H4 (cell line): ENCODE data around the gene ATP9A. TPM values are rescaled to one million over a fixed set of nuclear protein-coding genes. Genes with fewer than 3 reads are reported as not detected.
"Not testable (repeated sequence)": the region's sequence is repeated elsewhere in the genome, so short reads cannot be mapped to it uniquely, and the experiment has no call there.

Source experiments
- DNase-seq: peaks from one replicate; pipeline ENCODE4 v3.0.0-alpha.2; 2015; ENCODE audit warnings: low spot score
- total RNA-seq: library from RNA; depleted of rRNA; stranded (reverse); fragments of >200 nt; shearing (Covaris generic); gene quantifications from 2 replicates; pipeline ENCODE4 v1.2.3, GENCODE V29; 2014; rRNA removed

The ATP9A gene, protein sequence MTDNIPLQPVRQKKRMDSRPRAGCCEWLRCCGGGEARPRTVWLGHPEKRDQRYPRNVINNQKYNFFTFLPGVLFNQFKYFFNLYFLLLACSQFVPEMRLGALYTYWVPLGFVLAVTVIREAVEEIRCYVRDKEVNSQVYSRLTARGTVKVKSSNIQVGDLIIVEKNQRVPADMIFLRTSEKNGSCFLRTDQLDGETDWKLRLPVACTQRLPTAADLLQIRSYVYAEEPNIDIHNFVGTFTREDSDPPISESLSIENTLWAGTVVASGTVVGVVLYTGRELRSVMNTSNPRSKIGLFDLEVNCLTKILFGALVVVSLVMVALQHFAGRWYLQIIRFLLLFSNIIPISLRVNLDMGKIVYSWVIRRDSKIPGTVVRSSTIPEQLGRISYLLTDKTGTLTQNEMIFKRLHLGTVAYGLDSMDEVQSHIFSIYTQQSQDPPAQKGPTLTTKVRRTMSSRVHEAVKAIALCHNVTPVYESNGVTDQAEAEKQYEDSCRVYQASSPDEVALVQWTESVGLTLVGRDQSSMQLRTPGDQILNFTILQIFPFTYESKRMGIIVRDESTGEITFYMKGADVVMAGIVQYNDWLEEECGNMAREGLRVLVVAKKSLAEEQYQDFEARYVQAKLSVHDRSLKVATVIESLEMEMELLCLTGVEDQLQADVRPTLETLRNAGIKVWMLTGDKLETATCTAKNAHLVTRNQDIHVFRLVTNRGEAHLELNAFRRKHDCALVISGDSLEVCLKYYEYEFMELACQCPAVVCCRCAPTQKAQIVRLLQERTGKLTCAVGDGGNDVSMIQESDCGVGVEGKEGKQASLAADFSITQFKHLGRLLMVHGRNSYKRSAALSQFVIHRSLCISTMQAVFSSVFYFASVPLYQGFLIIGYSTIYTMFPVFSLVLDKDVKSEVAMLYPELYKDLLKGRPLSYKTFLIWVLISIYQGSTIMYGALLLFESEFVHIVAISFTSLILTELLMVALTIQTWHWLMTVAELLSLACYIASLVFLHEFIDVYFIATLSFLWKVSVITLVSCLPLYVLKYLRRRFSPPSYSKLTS
- 3.6 and 4.1 TPM in 2 replicates for total RNA-seq

GRCh38 chr20:51767867-51768758 is at the start of gene ATP9A:
Gene ATP9A, minus strand, starts transcription at chr20:51768390. Its CDS starts 21 bp downstream, at chr20:51768369.
- no peak for DNase-seq

- DNase-seq, result not testable (repeated sequence)
Observed at GRCh38 chr20:51816856-51817255, 48.7 kb upstream of the ATP9A start.

DNA sequence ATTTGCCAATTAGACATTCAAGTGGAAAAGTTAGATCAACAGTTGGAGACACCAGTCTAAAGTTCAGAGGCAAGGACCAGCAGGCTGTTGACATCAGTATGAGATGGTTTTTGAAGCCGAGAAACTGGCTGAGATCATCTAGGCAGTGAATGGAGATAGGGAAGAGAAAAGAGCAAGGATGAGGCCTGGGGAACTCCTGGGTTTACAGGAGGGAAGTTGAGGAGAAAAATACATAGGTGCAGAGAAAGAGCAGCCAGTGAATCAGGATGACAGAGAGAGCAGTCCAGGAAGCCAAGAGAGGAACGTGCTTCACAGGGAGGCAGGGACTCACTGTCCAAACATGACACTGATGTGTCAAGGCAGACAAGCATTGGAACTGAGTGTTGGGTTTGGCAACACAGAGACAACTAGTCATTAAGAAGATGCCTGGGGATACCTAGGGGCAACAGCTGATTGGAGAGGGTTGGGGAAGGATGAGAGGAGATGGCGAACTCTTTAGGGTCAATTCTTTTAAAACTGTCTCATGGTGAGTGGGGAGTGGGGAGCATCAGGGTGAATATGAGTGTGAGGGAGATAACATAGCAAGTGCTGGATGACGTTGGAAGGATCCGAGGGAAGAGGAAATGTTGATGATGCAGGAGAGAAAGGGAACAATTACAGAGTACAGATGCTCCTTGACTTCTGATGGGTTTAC is 47.3 kb upstream of the ATP9A start:
- DNase-seq, result no peak

GRCh38 chr20:51812861-51813260 is 44.7 kb upstream of the ATP9A start:
- no peak for DNase-seq

GRCh38 chr20:51811514-51812128 is 43.4 kb upstream of the ATP9A start:
- no peak for DNase-seq

DNA sequence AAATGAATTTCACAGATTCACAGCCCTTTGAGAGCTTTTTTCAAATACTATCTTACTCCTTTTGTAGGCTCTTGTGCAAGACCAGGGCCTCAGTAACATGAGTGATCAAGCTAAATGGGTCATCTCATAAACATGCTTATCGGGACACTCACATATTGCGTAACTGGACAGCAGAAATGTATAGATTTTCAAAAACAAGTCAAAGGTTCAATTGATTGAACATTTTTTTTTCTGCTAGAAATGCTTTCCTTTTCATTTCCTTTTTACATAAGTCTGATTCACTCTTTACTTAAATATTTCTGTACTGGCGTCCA is 42.8 kb upstream of the ATP9A start:
- no peak for DNase-seq

- no peak for DNase-seq
Observed at GRCh38 chr20:51810155-51811041, 42.2 kb upstream of the ATP9A start.

DNA sequence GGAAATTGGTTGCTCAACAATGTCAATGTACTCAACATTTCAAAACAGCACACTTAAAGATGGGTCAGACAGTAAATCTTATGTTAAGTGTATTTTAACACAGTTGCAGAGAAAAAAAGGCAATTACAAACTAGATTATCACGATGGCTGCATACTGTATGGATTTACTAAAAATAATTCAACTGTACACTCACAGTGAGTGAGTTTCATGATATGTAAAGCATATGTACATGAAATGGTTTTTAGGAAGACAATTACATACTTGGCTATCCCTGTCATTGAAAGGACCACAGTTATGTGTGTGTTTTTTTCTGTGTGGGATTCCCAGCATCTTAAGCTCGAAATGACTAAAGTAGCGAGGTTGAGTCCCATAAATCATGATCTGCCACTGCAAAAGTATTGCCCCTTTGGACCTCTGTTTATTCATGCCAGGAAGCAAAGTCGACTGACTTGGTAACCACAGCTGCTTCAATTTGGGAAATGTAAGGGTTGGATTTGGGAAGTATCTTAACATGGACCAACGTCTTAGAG is 39.6 kb upstream of the ATP9A start:
- no peak for DNase-seq

DNA sequence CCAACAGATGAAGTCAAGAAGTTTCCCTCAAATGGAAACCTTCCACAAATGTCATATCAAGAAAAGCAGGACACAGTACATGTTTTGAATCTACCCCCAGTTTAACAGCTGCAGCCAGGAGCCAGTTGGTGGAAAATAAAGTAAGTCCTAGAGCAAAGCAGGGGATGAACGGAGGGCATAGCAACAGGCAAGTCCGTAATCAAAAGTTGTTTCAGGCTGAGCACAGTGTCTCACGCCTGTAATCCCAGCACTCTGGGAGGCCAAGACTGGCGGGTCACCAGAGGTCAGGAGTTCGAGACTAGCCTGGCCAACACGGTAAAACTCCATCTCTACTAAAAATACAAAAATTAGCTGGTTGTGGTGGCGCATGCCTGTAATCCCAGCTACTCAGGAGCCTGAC is 36.6 kb upstream of the ATP9A start:
- DNase-seq, result no peak

- DNase-seq, result no peak
Observed at GRCh38 chr20:51803148-51803854, 35.1 kb upstream of the ATP9A start.

DNA sequence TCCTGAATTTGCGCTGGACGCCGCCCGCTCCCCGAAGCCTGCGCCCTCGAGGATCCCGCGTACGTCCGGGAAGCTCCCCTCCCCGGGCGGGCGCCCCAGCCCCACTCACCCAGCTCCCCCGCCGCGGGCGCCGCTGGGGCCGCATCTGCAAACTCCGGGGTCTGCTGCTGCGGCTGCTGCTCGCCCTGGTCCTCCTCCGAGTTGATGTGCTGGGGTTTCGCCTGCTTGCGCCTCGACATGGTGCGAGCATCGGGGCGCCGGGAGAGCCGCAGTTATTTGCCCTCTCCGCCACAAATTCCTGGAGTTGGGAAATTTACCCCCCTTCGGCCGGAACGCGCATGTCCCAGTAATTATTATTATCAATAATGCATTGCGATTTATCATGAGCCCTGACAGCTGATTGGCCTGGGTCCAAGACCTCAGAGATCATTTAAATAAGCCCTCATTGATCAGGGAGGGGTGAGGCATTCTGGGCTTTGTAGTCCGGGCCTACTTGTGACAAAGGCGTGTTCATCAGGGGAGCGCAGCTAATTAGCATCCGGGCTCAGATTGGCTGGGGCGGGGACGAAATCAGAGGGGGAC is 34.1 kb upstream of the ATP9A start, which contains the start of gene SALL4:
TSS of gene SALL4 (minus strand) at position 352 of the 582 bp plus-strand sequence. CDS start at position 239, 113 bp downstream.
- DNase-seq, result no peak

DNA sequence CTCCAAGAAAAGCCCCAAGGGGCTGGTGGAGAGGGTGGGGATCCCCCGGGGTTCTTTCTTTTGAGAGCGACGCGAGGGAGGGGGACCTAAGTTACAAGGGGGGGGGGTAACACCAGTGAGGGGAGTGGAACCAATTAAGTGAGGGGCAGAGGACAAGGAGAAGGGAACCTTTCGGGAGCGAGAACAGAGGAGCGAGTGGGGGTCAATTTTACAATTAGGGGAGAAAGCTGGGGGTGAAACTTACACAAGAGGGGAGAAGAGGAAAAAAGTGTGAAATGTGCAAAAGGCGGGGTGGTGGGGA is 33.6 kb upstream of the ATP9A start:
- DNase-seq, result no peak

DNA sequence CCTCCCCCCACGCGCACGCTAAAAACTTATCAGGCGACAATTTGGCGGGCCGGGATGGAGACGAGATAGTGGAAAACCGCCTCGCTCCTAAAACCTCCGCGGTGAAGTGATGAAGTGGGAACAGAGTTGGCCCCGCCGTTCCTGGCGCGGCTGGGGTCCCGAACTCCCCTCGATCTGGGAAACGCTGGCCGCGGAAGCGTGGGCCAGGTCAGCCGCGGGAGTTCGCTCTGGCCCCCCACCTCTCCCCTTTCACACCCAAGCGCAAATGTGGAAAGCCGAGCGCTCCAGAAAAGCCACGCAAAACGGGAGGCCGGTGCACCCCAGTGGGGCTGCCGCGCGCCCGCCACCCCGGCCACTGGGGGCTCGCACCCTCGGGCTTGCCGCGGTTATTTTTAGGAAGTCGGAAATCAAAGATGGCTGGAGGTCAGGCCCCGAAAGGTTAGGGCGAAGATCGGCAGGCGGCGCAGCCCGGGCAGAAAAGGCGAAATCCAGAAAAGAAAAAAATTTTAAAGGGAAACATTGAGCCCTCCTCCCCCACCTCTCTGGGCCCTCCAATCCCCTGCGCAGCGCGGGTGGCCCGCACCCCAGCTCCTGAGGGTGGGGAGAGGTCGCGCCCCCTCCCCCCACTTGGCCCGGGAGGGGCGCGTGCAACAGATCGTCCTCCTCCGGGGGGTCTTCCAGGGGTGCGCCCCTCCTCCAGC is 33.1 kb upstream of the ATP9A start:
- DNase-seq, result no peak

DNA sequence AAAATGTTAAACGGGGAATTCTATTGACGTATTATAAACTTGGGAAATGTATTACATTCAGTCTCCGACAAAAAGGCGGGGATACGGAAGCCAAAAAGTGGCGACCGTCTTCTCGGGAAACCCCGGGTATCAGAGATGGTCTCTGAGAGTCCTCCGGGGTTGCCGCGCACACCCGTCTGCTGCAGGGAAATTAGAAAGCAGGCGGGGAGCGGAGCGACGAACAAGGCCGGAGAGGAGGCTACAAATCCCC is 32.6 kb upstream of the ATP9A start:
- no peak for DNase-seq

DNA sequence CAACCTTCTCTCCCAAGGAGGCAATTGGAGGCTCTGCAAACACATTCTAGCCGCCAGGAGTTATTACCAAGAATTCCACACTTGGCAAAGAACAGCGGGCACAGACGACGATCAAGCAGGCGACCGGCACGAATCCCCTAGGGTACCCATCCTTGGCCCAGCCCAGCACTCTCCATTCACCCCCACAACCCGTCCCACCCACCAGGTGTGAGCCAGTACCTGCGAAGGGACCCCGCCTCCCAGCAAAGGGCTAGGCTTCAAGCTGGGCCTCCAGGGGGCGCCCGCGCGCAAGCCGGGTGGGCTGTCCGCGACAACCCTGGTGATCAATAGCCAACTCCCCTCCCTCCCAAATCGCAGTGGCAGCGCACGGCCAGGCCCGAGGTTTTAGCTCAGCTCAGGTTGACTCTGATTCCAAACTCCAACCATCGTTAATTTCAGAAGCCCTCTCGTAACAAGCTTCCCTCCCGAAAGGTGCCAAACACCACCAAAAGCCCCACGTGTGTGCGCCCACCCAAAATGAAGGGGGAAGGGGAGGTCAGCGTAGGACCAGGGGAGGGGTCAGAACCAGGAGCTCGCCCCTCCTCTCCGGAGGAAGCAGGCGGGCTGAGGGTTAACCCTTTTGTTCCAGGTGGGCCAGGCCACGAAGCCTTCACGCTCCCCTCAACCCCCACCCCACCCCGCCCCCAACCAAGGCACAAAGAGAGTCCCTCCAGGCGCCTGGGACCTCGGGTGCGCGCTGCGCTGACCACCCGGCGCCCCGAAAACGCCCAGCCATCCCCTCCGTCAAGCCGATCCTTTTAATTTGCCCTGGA is 32.1 kb upstream of the ATP9A start:
- no peak for DNase-seq

GRCh38 chr20:51799401-51799860 is 31.2 kb upstream of the ATP9A start:
- DNase-seq, result no peak
